ENCODE measurements around the gene TNIP2.

The TNIP2 gene

GRCh38 chr4:2755821-2756690 lies at the start of gene TNIP2:
TSS of gene TNIP2 (minus strand) at chr4:2756336. CDS start at chr4:2756289, 47 bp downstream.
- DNase-seq (ENCODE audit: low read depth, low spot score): peak; percentile 91

GRCh38 chr4:2804973-2805501 lies 48.9 kb upstream of the TNIP2 start:
- no peak for DNase-seq (ENCODE audit: low read depth, low spot score)

GRCh38 chr4:2804449-2804972 lies 48.4 kb upstream of the TNIP2 start:
- DNase-seq (ENCODE audit: low read depth, low spot score): no peak

- DNase-seq (ENCODE audit: low read depth, low spot score): no peak
Measured at GRCh38 chr4:2803624-2804448, 47.7 kb upstream of the TNIP2 start.

- DNase-seq (ENCODE audit: low read depth, low spot score): no peak
Measured at GRCh38 chr4:2802618-2803531, 46.7 kb upstream of the TNIP2 start.

- peak; percentile 92 for DNase-seq (ENCODE audit: low read depth, low spot score)
Measured at GRCh38 chr4:2800691-2801596, 44.8 kb upstream of the TNIP2 start.

- DNase-seq (ENCODE audit: low read depth, low spot score): peak; percentile 55
Measured at GRCh38 chr4:2799971-2800690, 44.0 kb upstream of the TNIP2 start.

- DNase-seq (ENCODE audit: low read depth, low spot score): peak; percentile 1
Measured at GRCh38 chr4:2799224-2799911, 43.2 kb upstream of the TNIP2 start.

GRCh38 chr4:2798399-2799223 lies 42.5 kb upstream of the TNIP2 start:
- DNase-seq (ENCODE audit: low read depth, low spot score): peak; percentile 38

GRCh38 chr4:2797545-2798305 lies 41.6 kb upstream of the TNIP2 start:
- DNase-seq (ENCODE audit: low read depth, low spot score): peak; percentile 5

- DNase-seq (ENCODE audit: low read depth, low spot score): no peak
Measured at GRCh38 chr4:2796849-2797544, 40.9 kb upstream of the TNIP2 start.

- DNase-seq (ENCODE audit: low read depth, low spot score): peak; percentile 75
Measured at GRCh38 chr4:2795893-2796848, 40.0 kb upstream of the TNIP2 start.

- peak; percentile 6 for DNase-seq (ENCODE audit: low read depth, low spot score)
Measured at GRCh38 chr4:2795300-2795892, 39.3 kb upstream of the TNIP2 start.

- peak; percentile 76 for DNase-seq (ENCODE audit: low read depth, low spot score)
Measured at GRCh38 chr4:2794486-2795299, 38.6 kb upstream of the TNIP2 start.
